Neural cell (in vitro differentiated cells): Measurements from ENCODE around the gene NME4. TPM values are rescaled to one million over a fixed set of nuclear protein-coding genes. Genes with fewer than 3 reads are reported as not detected.

Experiments
- H2AFZ ChIP-seq: fragments of 200-600, 300-800 bp; sonication (generic), shearing (Covaris generic); 2 replicates; pipeline ENCODE4 v1.6.0; 2014; ENCODE audit warnings: low read depth, mild to moderate bottlenecking, antibody characterized with exemption, low read length, moderate library complexity
- H3F3A ChIP-seq: fragments of 200-600 bp; shearing (Covaris generic); 2 replicates; pipeline ENCODE4 v1.6.1; 2016; ENCODE audit warnings: mild to moderate bottlenecking, moderate library complexity, mixed read lengths, antibody characterized with exemption, low read length; ENCODE audit not compliant: insufficient read depth, poor library complexity, severe bottlenecking
- H3K27ac ChIP-seq: fragments of 200-600, 300-800 bp; sonication (generic), shearing (Covaris generic); 2 replicates; pipeline ENCODE4 v1.5.1; 2014; ENCODE audit warnings: mild to moderate bottlenecking, low read length, moderate library complexity
- H3K27me3 ChIP-seq: fragments of 300-800, 200-600 bp; sonication (generic), shearing (Covaris generic); 2 replicates; pipeline ENCODE4 v1.6.0; 2014; ENCODE audit warnings: mild to moderate bottlenecking, low read depth, low read length, moderate library complexity; ENCODE audit not compliant: insufficient read depth
- H3K36me3 ChIP-seq: fragments of 300-800, 200-600 bp; sonication (generic), shearing (Covaris generic); 2 replicates; pipeline ENCODE4 v1.5.1; 2014; ENCODE audit warnings: mild to moderate bottlenecking, antibody characterized with exemption, low read length, moderate library complexity; ENCODE audit not compliant: insufficient read depth
- H3K4me2 ChIP-seq: fragments of 300-800, 200-600 bp; sonication (generic), shearing (Covaris generic); 2 replicates; pipeline ENCODE4 v1.6.0; 2014; ENCODE audit warnings: mild to moderate bottlenecking, low read length
- H3K4me3 ChIP-seq: fragments of 300-800, 200-600 bp; sonication (generic), shearing (Covaris generic); 2 replicates; pipeline ENCODE4 v1.5.1; 2014; ENCODE audit warnings: mild to moderate bottlenecking, low read length, moderate library complexity
- H3K79me2 ChIP-seq: fragments of 200-600 bp; shearing (Covaris generic); replicated peaks from 2 replicates; pipeline ENCODE4 v1.6.0; 2014; ENCODE audit warnings: mild to moderate bottlenecking, low read length, moderate library complexity; ENCODE audit not compliant: insufficient read depth
- H3K9ac ChIP-seq: fragments of 300-800, 200-600 bp; sonication (generic), shearing (Covaris generic); 2 replicates; pipeline ENCODE4 v1.6.1; 2016; ENCODE audit warnings: mild to moderate bottlenecking, low read length, mixed read lengths
- H3K9me2 ChIP-seq: fragments of 200-600 bp; shearing (Covaris generic); 2 replicates; pipeline ENCODE4 v1.6.1; 2016; ENCODE audit warnings: mild to moderate bottlenecking, low read length, mixed read lengths; ENCODE audit not compliant: insufficient read depth
- H3K9me3 ChIP-seq: fragments of 200-600, 300-800 bp; sonication (generic), shearing (Covaris generic); 2 replicates; pipeline ENCODE4 v1.6.1; 2016; ENCODE audit warnings: mild to moderate bottlenecking, mixed run types, low read length, moderate library complexity, mixed read lengths
- H4K20me1 ChIP-seq: fragments of 200-600 bp; shearing (Covaris generic); 2 replicates; pipeline ENCODE4 v1.6.1; 2016; ENCODE audit warnings: mild to moderate bottlenecking, mixed run types; ENCODE audit not compliant: insufficient read depth
- EP300 ChIP-seq: fragments of 450-650 bp; conservative IDR thresholded peaks from 2 replicates; pipeline ENCODE4 v1.6.1; 2014; ENCODE audit warnings: antibody characterized with exemption, mild to moderate bottlenecking, moderate library complexity; ENCODE audit not compliant: poor library complexity, severe bottlenecking
- EZH2 ChIP-seq: fragments of 200-600, 300-800 bp; shearing (Covaris generic), sonication (generic); IDR thresholded peaks from 2 replicates; pipeline ENCODE4 v1.6.1; 2014; ENCODE audit warnings: antibody characterized with exemption, low read length, borderline replicate concordance, mild to moderate bottlenecking; ENCODE audit not compliant: insufficient read depth, poor library complexity, severe bottlenecking
- MXI1 ChIP-seq: fragments of 450-650 bp; conservative IDR thresholded peaks from 2 replicates; pipeline ENCODE4 v1.6.1; 2014; ENCODE audit warnings: antibody characterized with exemption, mild to moderate bottlenecking; ENCODE audit not compliant: poor library complexity, severe bottlenecking
- POLR2AphosphoS5 ChIP-seq: IDR thresholded peaks from 2 replicates; pipeline ENCODE4 v1.6.1; 2012
- RAD21 ChIP-seq: fragments of 450-650 bp; conservative IDR thresholded peaks from 2 replicates; pipeline ENCODE4 v1.6.1; 2014; ENCODE audit warnings: antibody characterized with exemption, mild to moderate bottlenecking, moderate library complexity
- SMC3 ChIP-seq: fragments of 450-650 bp; conservative IDR thresholded peaks from 2 replicates; pipeline ENCODE4 v1.6.1; 2014; ENCODE audit warnings: antibody characterized with exemption, mild to moderate bottlenecking, moderate library complexity; ENCODE audit not compliant: poor library complexity
- TAF1 ChIP-seq: IDR thresholded peaks from 2 replicates; pipeline ENCODE4 v1.6.1; 2012; ENCODE audit warnings: low read depth
- polyA plus RNA-seq: library from polyadenylated mRNA; depleted of rRNA; stranded (reverse); fragments of >200 nt; gene quantifications from 2 replicates; pipeline ENCODE4 v1.2.3, GENCODE V29; 2014
- small RNA-seq, 3 experiments: library from RNA; depleted of rRNA; stranded (forward); fragments of <200 nt; gene quantifications; one replicate each; pipeline ENCODE3, GENCODE V24; 2012
- TF ChIP-seq, protein P1 (sequence below): fragments of 450-650 bp; IDR thresholded peaks from 2 replicates; pipeline ENCODE4 v1.5.1; 2014; ENCODE audit warnings: antibody characterized with exemption, mild to moderate bottlenecking, moderate library complexity; ENCODE audit not compliant: poor library complexity, severe bottlenecking
- TF ChIP-seq, protein P2 (sequence below): IDR thresholded peaks from 2 replicates; pipeline ENCODE4 v1.6.1; 2012; ENCODE audit warnings: borderline replicate concordance

The NME4 gene
- polyA plus RNA-seq, 1 donor from 2014 or later: 65.2 TPM

DNA sequence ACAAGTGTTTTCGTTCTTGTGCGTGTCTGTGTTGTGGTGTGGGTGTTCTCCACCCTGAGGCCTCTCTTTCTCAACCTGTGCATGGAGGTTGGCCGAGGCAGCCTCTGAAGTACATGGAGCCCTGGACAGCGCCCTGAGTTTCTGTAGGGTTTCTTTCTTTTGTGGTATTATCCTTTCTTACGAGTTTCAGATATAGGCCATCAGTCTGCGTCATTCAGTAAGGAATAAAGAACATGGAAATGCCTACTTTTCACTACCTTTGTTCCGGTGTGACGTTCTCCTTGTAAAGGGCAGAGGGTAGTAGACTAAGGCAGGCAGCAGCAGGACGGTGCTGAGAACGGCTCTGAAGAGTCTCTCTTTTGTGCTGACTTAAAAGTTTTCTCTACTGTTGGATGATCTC is 47.0 kb downstream of the NME4 start:
- H3F3A ChIP-seq: no peaks in the 10 kb centered on the region
- TF ChIP-seq MXI1: no peak
- TF ChIP-seq EP300: no peak
- TF ChIP-seq EZH2: no peak
- TF ChIP-seq, protein P1, sequence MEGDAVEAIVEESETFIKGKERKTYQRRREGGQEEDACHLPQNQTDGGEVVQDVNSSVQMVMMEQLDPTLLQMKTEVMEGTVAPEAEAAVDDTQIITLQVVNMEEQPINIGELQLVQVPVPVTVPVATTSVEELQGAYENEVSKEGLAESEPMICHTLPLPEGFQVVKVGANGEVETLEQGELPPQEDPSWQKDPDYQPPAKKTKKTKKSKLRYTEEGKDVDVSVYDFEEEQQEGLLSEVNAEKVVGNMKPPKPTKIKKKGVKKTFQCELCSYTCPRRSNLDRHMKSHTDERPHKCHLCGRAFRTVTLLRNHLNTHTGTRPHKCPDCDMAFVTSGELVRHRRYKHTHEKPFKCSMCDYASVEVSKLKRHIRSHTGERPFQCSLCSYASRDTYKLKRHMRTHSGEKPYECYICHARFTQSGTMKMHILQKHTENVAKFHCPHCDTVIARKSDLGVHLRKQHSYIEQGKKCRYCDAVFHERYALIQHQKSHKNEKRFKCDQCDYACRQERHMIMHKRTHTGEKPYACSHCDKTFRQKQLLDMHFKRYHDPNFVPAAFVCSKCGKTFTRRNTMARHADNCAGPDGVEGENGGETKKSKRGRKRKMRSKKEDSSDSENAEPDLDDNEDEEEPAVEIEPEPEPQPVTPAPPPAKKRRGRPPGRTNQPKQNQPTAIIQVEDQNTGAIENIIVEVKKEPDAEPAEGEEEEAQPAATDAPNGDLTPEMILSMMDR: no peak
- no peak for TF ChIP-seq TAF1
- no peak for TF ChIP-seq POLR2AphosphoS5
- TF ChIP-seq SMC3: no peak
- TF ChIP-seq, protein P2, sequence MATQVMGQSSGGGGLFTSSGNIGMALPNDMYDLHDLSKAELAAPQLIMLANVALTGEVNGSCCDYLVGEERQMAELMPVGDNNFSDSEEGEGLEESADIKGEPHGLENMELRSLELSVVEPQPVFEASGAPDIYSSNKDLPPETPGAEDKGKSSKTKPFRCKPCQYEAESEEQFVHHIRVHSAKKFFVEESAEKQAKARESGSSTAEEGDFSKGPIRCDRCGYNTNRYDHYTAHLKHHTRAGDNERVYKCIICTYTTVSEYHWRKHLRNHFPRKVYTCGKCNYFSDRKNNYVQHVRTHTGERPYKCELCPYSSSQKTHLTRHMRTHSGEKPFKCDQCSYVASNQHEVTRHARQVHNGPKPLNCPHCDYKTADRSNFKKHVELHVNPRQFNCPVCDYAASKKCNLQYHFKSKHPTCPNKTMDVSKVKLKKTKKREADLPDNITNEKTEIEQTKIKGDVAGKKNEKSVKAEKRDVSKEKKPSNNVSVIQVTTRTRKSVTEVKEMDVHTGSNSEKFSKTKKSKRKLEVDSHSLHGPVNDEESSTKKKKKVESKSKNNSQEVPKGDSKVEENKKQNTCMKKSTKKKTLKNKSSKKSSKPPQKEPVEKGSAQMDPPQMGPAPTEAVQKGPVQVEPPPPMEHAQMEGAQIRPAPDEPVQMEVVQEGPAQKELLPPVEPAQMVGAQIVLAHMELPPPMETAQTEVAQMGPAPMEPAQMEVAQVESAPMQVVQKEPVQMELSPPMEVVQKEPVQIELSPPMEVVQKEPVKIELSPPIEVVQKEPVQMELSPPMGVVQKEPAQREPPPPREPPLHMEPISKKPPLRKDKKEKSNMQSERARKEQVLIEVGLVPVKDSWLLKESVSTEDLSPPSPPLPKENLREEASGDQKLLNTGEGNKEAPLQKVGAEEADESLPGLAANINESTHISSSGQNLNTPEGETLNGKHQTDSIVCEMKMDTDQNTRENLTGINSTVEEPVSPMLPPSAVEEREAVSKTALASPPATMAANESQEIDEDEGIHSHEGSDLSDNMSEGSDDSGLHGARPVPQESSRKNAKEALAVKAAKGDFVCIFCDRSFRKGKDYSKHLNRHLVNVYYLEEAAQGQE: no peak
- no peak for TF ChIP-seq RAD21
- H3K4me2 ChIP-seq: no peak overlapping the region
- H3K27ac ChIP-seq: no peak overlapping the region
- H2AFZ ChIP-seq: no peak overlapping the region
- peaks cover 57% of the 10 kb centered on the region for H3K79me2 ChIP-seq
- H3K27me3 ChIP-seq: no peaks in the 10 kb centered on the region
- no peaks in the 10 kb centered on the region for H3K9me3 ChIP-seq
- no peak overlapping the region for H3K9ac ChIP-seq
- H3K4me3 ChIP-seq: no peak overlapping the region
- H3K9me2 ChIP-seq: no peaks in the 10 kb centered on the region
- H3K36me3 ChIP-seq: no peaks in the 10 kb centered on the region
- peaks cover 4% of the 10 kb centered on the region for H4K20me1 ChIP-seq

DNA sequence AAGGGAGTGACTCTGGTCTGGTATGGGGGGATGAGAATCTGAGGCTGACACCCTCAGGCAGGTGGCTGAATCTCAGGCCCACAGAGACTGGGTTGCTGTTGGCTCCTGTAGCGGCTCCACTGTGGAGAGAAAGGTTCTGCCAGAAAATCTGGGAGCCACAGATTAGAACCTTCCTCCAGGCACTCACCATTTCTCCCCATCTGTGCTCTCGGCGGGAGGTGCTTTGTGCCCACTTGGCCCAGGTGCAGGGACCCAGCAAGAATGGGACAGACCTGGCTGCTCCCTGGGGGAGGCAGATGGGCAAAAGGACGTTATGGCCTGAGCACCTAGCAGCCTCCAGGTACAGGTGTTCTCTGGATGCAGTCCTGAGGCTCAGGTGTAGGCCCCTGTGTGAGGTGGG is 48.6 kb downstream of the NME4 start:
- Histone ChIP-seq H3K9me3 (no peaks in the 10 kb centered on the region), H3K9ac (no peak overlapping the region), H3K4me3 (no peak overlapping the region), H3K9me2 (no peaks in the 10 kb centered on the region), H3K27ac (no peak overlapping the region), H3K4me2 (no peak overlapping the region), H2AFZ (no peak overlapping the region), H3K79me2 (peaks cover 51% of the 10 kb centered on the region), H3K27me3 (no peaks in the 10 kb centered on the region), H3F3A (no peaks in the 10 kb centered on the region), H4K20me1 (peaks cover 4% of the 10 kb centered on the region), H3K36me3 (no peaks in the 10 kb centered on the region)
- TF ChIP-seq POLR2AphosphoS5 (no peak), EP300 (no peak), EZH2 (no peak), MXI1 (no peak), RAD21 (no peak)
- TF ChIP-seq, protein P2: no peak

Small RNA genes lying within 50 kb of the gene (small RNA-seq; reads per million reads assigned to genes)
- gene RF00019: 0 to 1.2 (median 0) reads per million in 3 experiments

Other genes starting within 250 kb of the NME4 start
- not detected in 2 replicates for gene HBZ, start 244.6 kb upstream of the NME4 start, polyA plus RNA-seq
- not detected in 2 replicates for gene HBM, start 231.2 kb upstream of the NME4 start, polyA plus RNA-seq
- gene HBA2, start 224.3 kb upstream of the NME4 start, polyA plus RNA-seq: not detected in 2 replicates
- not detected in 2 replicates for gene HBA1, start 220.5 kb upstream of the NME4 start, polyA plus RNA-seq
- 3.9 and 4.5 TPM in 2 replicates for gene HBQ1, start 216.7 kb upstream of the NME4 start, polyA plus RNA-seq
- gene LUC7L, start 167.8 kb upstream of the NME4 start, polyA plus RNA-seq: 564 and 580 TPM in 2 replicates
- 29.9 and 31.7 TPM in 2 replicates for gene FAM234A, start 162.4 kb upstream of the NME4 start, polyA plus RNA-seq
- gene RGS11, start 121.3 kb upstream of the NME4 start, polyA plus RNA-seq: 3.5 and 4.7 TPM in 2 replicates
- gene ARHGDIG, start 116.6 kb upstream of the NME4 start, polyA plus RNA-seq: 176 and 247 TPM in 2 replicates
- gene PDIA2, start 114.0 kb upstream of the NME4 start, polyA plus RNA-seq: 109 and 142 TPM in 2 replicates
- gene AXIN1, start 44.5 kb upstream of the NME4 start, polyA plus RNA-seq: 30.5 and 34.3 TPM in 2 replicates
- 134 and 182 TPM in 2 replicates for gene MRPL28, start 26.7 kb upstream of the NME4 start, polyA plus RNA-seq
- 36.7 and 47.3 TPM in 2 replicates for gene PGAP6, start 15.2 kb upstream of the NME4 start, polyA plus RNA-seq
- 58.8 and 71.8 TPM in 2 replicates for gene DECR2, start 4.7 kb downstream of the NME4 start, polyA plus RNA-seq
- 55.0 and 60.4 TPM in 2 replicates for gene RAB11FIP3, start 28.4 kb downstream of the NME4 start, polyA plus RNA-seq
- gene CAPN15, start 130.5 kb downstream of the NME4 start, polyA plus RNA-seq: 11.5 and 15.6 TPM in 2 replicates
- gene PRR35, start 163.2 kb downstream of the NME4 start, polyA plus RNA-seq: not detected in 2 replicates
- not detected in 2 replicates for gene NHLRC4, start 169.8 kb downstream of the NME4 start, polyA plus RNA-seq
- 69.2 and 78.8 TPM in 2 replicates for gene PIGQ, start 172.8 kb downstream of the NME4 start, polyA plus RNA-seq
- gene RAB40C, start 192.9 kb downstream of the NME4 start, polyA plus RNA-seq: 40.7 and 44.5 TPM in 2 replicates
- 0.43 and 1.1 TPM in 2 replicates for gene WFIKKN1, start 233.8 kb downstream of the NME4 start, polyA plus RNA-seq
- 127 and 128 TPM in 2 replicates for gene METTL26, start 239.1 kb downstream of the NME4 start, polyA plus RNA-seq
- gene MCRIP2, start 244.6 kb downstream of the NME4 start, polyA plus RNA-seq: 29.1 and 54.1 TPM in 2 replicates